ENCODE results near the gene ARHGAP30.

The ARHGAP30 gene

GRCh38 chr1:161008869-161009510 lies 60.7 kb downstream of the ARHGAP30 start:
- DNase-seq, result no peak

GRCh38 chr1:161007369-161007768 lies 62.3 kb downstream of the ARHGAP30 start:
- no peak for DNase-seq

- no peak for DNase-seq
Measured at GRCh38 chr1:161006563-161006962, 63.1 kb downstream of the ARHGAP30 start.

- DNase-seq, result no peak
Measured at GRCh38 chr1:161001525-161001924, 68.2 kb downstream of the ARHGAP30 start.

GRCh38 chr1:161000736-161001480 lies 68.8 kb downstream of the ARHGAP30 start:
- DNase-seq, result no peak

- no peak for DNase-seq
Measured at GRCh38 chr1:160999376-160999775, 70.3 kb downstream of the ARHGAP30 start.

- peak; percentile 66 for DNase-seq
Measured at GRCh38 chr1:160997323-160998038, 72.2 kb downstream of the ARHGAP30 start.
